CD4-positive, alpha-beta T cell treated with Interferon gamma for 1 hour (primary cell): ENCODE results near the gene GPR42.

Experiments used
- DNase-seq: peaks from one replicate; pipeline ENCODE4 v3.0.0-alpha.2; 2020

GPR42 gene

GRCh38 chr19:35370722-35371121, at the start of gene GPR42:
TSS of gene GPR42 (plus strand) at chr19:35371068. CDS start at chr19:35371360, 292 bp downstream.
- DNase-seq: no peak

DNA sequence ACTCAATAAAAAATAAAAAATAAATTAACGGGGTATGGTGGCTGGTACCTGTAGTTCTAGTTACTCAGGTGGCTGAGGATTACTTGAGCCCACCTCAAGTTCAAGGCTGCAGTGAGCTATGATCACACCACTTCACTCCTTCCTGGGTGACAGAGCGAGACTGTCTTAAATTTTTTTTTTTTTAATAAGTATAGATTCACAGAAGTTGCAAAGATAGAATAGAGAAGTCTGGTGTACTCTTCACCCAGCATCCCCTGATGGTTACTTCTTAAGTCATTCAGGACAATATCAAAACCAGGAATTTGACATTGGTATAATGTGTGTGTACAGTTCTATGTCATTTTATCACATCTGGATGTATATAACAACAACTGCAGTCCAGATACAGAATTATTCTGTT, 49.6 kb upstream of the GPR42 start:
- DNase-seq: no peak

- DNase-seq: no peak
Measured at GRCh38 chr19:35322014-35322413, 48.9 kb upstream of the GPR42 start.

- no peak for DNase-seq
Measured at GRCh38 chr19:35327642-35328041, 43.2 kb upstream of the GPR42 start.

DNA sequence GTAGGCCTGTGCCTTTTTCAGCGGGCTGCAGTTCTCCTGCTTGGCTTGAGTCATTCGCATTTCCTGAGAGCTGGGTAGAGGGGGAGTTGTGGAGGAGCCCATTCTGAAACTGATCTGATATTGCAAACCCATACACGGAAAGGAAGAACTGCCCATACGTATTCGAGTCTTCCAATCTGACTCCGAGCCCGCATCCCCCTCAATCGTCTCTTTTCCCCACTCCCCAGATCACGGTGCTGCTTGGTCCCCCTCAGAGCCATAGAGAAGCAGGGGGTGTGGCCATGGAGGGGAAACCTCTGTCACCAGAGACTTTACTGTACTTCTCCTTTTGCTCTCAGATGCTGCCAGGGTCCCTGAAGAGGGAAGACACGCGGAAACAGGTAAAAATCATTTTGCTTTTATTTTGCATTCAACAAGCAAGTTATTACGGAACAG, 42.0 kb upstream of the GPR42 start, which contains the start of gene CD22:
Gene CD22 (plus strand): TSS at position 337 of the 435 bp plus-strand sequence. CDS start 2,854 bp downstream, outside the sequence.
- peak; percentile 65 for DNase-seq

- no peak for DNase-seq
Measured at GRCh38 chr19:35329323-35329722, 41.5 kb upstream of the GPR42 start.

DNA sequence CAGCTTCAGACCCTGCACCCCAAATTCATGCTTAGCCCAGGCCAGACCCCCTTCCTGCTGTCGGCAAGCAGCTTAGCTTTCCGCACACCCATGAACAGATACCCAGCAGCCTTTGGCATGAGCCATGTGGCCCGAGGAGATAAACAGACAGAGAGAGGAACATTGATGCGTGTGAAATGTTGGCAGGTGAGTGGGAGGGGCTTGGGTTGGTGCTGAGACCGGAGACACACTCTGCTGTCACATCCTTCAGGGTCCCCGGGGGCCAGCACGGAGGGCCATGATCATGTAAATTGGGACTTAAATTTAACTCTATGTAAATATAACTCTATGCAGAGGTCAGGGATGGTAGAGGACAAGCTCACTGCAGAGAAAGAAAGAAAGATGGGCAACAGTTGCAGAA, 40.4 kb upstream of the GPR42 start:
- DNase-seq: peak; percentile 80

DNA sequence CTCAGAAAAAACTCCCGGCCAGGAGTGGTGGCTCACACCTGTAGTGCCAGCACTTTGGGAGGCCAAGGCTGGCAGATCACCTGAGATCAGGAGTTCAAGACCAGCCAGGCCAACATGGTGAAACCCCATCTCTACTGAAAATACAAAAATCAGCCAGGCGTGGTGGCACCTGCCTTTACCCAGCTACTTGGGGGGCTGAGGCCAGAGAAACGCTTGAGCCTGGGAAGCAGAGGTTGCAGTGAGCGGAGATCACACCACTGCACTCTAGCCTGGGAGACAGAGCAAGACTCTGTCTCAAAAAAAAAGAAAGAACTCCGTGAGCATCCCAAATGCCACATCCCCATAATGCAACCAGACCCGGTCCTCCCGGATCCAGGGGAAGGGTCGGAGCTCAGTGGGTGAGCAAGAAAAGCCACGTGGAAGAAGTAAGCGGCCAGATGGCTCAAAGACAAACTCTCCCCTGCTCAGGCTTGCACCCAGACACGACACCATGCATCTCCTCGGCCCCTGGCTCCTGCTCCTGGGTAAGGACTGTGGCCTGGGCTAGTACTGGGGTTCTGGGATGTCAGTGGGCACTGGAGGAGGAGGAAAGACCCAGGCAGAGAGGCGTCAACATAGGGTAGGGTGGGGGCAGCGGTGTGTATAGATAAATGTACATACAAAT, 39.2 kb upstream of the GPR42 start:
- no peak for DNase-seq

DNA sequence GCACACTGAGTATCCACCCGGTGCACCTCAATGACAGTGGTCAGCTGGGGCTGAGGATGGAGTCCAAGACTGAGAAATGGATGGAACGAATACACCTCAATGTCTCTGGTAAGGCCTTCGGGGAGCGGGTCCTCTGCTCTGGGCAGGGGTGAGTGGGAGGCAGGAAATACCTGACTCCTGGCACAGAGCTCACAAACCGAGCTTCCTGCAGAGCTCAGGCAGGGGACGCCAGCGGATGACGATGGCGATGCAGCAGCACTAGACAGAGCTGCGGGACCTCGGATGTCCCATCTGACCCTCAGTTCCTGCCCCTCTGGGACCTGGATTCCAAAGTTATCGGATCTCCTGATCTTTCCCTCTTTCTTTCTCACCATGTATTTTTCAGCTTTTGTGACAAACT, 38.1 kb upstream of the GPR42 start:
- DNase-seq: no peak

- DNase-seq: no peak
Measured at GRCh38 chr19:35334144-35334753, 36.6 kb upstream of the GPR42 start.

DNA sequence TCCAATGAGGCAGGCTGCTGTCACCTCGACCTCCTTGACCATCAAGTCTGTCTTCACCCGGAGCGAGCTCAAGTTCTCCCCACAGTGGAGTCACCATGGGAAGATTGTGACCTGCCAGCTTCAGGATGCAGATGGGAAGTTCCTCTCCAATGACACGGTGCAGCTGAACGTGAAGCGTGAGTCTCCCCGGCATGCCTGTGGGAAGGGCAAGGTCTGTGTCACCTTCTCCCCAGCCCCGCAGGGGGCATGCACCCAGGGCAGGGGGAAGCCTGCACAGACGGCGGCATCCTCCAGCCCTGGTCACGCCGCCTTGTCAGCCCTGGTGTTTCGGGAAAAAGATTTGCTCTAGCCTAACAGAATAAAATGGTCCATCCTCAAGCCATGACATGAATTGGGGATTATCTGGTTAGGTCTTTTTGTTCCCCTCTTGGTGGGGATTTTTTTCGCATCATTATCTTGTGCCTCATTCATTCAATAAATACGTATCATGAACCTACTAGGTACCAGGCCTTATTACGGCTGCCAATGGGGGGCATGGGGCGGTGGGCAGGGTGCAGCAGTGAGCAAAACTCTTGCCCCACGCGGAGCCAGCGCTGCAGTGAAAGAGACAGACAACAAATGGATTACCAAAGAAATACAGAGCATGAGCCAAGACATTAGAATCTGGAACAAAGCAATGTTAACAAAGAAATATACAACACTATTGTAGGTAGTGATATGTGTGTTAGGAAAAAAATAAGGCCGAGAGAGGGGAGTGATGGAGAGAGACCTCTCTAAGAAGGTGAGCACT, 34.5 kb upstream of the GPR42 start:
- DNase-seq: no peak

GRCh38 chr19:35337097-35337983, 33.5 kb upstream of the GPR42 start:
- no peak for DNase-seq

- DNase-seq: no peak
Measured at GRCh38 chr19:35337984-35338296, 32.9 kb upstream of the GPR42 start.

DNA sequence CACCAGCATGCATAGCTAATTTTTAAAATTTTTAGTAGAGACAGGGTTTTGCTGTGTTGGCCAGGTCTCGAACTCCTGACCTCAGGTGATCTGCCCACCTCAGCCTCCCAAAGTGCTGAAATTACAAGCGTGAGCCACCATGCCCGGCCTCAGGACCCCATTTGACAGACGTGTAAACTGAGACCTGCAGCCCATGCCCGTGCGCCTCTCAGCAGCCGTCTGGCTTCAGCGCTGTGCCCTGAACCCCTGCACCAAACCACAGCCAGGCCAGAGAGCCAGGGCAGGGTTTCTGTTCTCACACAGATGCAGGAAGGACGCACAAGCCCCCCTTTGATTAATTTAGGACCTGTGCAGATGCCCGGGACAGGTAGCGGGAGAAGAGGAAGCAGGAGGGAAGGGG, 30.4 kb upstream of the GPR42 start:
- DNase-seq: no peak

DNA sequence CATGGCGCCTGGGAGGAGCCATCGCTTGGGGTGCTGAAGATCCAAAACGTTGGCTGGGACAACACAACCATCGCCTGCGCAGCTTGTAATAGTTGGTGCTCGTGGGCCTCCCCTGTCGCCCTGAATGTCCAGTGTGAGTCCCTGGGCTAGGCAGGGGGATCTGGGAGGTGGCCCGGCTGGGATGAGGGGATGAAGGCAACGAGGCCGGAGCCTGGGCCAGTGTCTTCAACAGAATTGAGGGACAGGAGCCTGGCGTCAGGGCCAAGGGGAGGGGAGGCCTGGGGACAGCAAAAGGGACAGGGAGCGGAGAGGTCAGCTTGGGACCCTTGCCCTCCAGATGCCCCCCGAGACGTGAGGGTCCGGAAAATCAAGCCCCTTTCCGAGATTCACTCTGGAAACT, 29.9 kb upstream of the GPR42 start:
- DNase-seq: no peak

DNA sequence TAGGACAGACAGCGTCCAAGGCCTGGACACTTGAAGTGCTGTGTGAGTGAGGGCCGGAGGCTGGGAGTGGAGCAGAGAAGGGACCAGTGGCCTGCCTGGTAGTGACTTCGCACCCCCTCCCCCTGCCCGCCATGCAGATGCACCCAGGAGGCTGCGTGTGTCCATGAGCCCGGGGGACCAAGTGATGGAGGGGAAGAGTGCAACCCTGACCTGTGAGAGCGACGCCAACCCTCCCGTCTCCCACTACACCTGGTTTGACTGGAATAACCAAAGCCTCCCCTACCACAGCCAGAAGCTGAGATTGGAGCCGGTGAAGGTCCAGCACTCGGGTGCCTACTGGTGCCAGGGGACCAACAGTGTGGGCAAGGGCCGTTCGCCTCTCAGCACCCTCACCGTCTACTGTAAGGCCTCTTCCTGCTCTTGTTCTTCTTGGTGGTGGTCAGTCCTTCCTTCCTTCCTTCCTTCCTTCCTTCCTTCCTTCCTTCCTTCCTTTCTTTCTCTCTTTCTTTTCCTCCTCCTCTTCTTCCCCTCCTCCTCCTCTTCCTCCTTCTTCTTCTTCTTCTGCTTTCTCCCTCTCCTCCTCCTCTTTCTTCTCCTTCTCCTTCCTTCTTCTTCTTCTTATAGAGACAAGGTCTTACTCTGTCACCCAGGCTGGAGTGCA, 29.2 kb upstream of the GPR42 start:
- no peak for DNase-seq

- no peak for DNase-seq
Measured at GRCh38 chr19:35342430-35342829, 28.4 kb upstream of the GPR42 start.

- DNase-seq: no peak
Measured at GRCh38 chr19:35344511-35345031, 26.3 kb upstream of the GPR42 start.

DNA sequence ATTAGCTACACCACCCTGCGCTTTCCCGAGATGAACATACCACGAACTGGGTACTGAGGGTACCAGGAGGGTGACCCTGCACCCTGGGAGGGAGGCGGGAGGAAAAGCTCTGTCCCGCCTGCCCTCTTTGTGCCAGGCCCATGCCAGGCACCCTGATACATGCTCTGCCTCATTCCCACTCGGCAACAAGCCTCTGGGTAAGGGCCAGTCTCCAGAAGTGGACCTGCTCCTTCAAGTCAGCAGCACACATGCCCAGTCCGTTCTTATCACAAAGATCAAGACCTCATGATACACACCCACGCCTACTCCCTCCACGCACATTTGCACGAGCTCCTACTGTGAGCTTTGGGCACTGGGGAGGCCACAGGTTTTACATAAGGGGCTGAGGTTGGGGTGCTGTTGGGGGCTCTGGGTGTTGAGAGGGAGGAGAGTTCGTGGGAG, 25.2 kb upstream of the GPR42 start:
- no peak for DNase-seq

GRCh38 chr19:35346193-35347052, 24.4 kb upstream of the GPR42 start:
- peak; percentile 82 for DNase-seq
